GM18951 (cell line): ENCODE measurements around the gene CCDC88B.

Experiments used
- POLR2A ChIP-seq: IDR thresholded peaks from 4 replicates; pipeline ENCODE4 v1.6.1; 2011; ENCODE audit warnings: mild to moderate bottlenecking; ENCODE audit not compliant: insufficient read length, insufficient read depth; ENCODE audit errors: extremely low read depth
- in situ Hi-C: fragments of 300-500 bp; cut with MboI; formaldehyde crosslinking; loops from one replicate; pipeline ENCODE4 v1.12.0; 2022; ENCODE audit warnings: low sequenced_read_pairs, mixed read lengths, inconsistent platforms; ENCODE audit not compliant: unreplicated experiment

The CCDC88B gene

DNA sequence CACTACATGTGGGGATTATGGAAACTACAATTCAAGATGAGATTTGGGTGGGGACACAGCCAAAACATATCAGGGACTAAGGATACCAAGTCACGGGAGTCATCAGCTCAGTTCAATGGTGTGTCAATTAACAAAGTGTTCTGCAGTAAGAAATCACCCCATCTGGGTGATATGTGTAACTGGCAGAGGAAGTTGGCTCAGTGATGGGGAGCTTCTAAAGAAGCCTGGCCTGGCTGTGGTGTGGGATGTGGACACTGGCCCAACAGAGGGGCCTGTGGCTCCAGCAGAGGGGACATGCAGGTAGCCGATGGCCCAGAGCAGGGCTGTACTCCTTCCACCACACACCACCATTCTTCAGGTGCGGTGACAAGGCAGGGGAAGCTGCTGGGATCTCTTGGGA, 50.6 kb downstream of the CCDC88B start:
- in situ Hi-C loops = no loop called here
- TF ChIP-seq POLR2A = no peak

DNA sequence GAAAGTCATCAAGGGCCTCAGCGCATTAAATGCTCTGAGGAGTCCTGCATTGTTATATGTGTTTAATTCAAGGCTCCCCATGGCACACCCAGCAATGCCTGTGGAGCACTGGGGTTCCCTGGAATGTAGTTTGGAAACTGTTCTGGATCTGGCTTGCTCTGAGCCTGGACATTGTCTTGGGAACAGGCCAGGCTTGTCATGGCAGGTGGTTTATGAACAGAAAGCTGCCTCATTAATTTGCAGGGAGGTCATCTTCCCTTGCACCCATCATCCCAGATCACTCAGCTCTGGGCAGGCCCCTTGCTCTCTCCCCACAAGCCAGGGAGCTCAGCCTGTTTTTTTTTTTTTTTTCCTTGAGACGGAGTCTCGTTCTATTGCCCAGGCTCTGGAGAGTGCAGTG, 51.8 kb downstream of the CCDC88B start:
- in situ Hi-C loops = no loop called here
- TF ChIP-seq POLR2A = no peak

DNA sequence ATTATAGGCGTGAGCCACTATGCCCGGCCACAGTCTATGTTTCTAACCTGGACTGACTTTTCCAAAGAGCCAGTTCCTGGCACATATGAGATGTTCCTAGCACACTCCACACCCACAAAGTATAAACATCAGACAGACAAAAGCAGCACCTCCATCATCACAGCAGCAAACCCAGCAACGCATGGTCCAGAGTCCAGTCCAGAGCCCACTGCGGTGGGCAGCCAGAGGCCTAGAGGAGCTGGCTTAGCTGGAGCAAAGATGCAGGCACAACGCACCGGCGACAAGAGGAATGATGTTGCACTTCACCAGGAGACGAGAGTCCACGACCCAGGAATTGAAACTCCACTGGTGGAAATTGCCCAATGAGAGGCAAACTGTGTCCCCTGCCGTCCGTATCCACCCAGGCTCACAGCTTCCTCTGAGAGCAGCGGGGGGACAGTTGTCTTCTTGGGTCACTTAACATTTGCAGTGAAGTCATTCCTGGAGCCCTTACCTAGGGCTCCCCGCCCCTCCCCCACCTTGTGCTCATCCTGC, 55.6 kb downstream of the CCDC88B start:
- in situ Hi-C loops = no loop called here
- no peak for TF ChIP-seq POLR2A

DNA sequence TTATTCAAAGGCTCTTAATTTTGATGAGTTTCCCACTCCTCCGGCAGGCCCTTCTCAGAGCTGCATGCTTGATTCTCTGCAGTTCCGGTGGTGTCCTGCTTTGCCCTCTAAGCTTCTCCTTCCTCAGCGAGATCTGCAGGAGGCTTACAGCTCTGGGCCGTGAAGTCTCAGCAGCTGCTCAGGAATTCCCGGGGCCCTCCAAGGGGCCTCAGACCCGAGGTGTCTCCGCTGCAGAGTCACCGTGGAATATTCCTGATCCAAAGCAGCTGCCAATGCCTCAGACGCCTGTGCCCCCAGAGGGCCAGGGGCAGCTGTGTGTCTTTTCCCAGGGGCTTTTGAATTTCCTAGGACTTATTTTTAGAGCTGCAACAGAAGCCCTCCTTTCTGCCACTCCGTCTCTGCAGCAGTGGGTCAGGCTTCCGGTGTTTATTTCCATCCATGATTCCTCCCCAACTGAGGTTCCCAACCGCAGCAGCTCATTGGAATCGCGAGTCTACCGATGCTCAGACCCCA, 56.1 kb downstream of the CCDC88B start:
- in situ Hi-C loops = no loop called here
- TF ChIP-seq POLR2A = no peak

DNA sequence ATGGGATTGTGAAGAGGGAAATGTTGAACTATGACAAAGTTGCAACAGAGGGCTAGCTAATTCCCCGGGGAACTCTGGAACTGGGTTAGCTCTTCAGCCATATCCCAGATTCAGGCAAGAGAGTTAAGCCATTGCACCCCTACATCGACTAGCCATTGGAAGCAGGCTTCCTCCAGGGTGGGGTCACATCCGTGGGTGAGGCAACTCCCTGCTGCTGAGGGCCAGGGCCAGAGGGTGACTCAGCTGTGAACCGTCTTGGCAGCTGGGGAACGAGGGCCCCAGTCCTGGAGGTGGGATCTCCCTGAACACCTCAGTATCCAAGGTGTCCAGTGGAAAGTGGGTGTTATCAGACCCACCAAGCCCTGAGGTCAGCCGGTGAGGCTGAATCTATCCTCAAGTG, 60.1 kb downstream of the CCDC88B start:
- in situ Hi-C loops = no loop called here
- TF ChIP-seq POLR2A = no peak

DNA sequence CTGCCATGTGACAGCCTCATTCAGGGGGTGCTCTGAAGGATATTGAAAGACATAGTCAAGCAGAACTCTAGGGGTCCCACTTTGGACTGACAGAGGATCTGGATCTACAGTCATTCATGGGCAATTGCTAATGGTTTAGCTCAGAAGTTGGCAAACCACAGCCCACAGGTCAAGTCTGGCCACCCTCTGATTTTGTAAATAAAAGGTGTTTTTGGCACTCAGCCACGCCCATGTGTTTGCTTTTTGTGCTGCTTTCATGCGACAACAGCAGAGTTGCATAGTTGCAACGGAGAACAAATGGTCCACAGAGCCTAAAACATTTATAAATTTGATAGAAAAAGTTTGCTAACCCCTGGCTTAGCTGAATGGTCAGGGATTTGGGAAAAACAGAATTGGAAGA, 60.7 kb downstream of the CCDC88B start:
- in situ Hi-C loops = no loop called here
- TF ChIP-seq POLR2A = no peak

DNA sequence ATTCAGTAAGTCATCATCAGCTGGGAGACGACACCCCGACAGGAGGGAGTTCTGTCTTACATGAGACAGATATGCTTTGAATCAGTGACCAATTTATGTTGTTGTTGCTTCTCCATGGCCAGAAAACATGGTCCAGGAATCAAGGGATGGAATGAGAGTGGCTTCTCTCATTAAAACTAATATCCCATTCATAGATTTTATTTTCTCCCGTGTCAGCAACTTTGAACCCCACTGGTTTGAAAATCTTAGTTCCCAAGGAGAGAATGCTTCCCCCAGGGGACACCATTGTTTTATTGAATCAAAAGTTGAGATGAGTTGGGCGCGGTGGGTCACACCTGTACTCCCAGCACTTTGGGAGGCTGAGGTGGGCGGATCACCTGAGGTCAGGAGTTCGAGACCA, 61.8 kb downstream of the CCDC88B start:
- in situ Hi-C loops = no loop called here
- no peak for TF ChIP-seq POLR2A

DNA sequence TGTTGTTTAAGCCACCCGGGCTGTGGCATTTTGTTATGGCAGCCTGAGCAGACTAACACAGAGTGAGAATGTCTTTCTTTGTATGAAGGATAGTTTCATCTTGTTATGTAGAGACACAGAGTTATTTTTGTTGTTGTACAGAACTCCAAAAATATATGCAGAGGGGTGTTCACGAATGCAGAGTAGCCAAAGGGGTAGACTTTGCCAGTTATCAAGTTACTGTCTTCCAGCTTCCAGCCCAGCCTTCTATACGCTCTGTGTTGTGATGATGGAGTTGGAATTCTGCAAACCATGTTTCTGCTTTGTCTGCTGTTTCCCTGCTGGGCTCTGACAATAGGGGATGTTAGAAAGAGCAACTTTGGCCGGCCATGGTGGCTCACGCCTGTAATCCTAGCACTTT, 63.1 kb downstream of the CCDC88B start:
- in situ Hi-C loops = no loop called here
- no peak for TF ChIP-seq POLR2A

DNA sequence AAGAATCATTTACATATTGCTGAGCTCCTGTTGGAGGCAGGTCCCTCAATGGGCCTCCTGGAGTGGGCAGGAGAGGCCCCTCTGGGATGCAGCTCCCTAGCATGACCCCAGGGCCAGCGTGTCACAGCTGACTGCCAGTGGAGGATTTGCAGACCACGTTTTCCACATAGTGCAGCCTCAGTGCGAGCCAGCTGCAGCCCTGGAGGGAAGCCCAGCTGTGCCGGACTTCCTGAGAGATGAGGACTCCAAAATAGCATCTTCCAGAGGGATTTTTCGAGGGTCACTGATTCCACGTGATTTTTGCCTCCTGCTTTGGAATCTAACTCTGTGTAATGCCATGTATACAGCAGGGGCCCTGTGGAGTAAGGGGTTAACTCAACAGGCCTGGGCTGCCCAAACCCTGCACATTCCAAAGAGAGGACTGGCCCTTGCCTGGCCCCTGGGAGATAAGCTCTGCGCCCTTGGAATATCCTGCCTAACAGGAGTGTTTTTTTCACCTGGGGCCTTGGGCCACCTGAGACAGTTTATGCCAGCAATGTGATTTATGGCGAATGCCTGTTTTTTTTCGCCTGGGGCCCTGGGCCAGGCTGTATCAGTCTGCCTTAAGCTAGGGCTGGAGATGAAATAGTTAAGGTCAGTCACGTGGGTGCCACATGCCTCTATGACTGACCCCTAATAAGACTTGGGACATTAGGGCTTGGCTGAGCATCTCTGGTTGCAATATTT, 66.4 kb downstream of the CCDC88B start:
- no peak for TF ChIP-seq POLR2A
- in situ Hi-C loops = no loop called here
